Activated T-cell treated with anti-CD3 and anti-CD28 coated beads for 1 hour (primary cell): ENCODE data around the gene KYAT1.

Experiments
- DNase-seq: peaks from one replicate; pipeline ENCODE4 v3.0.0-alpha.2; 2020; ENCODE audit warnings: low read depth

Gene KYAT1

GRCh38 chr9:128881884-128882676 is at the start of gene KYAT1, which contains the start of gene LRRC8A:
KYAT1 (minus strand) TSS chr9:128881950; CDS start chr9:128845405, 36,545 bp downstream.
LRRC8A (plus strand) TSS chr9:128882133; CDS start chr9:128907165, 25,032 bp downstream.
- peak; percentile 98 for DNase-seq

- no peak for DNase-seq
These were observed 47.8 kb upstream of the KYAT1 start for GRCh38 chr9:128929560-128929959.

- DNase-seq, result no peak
These were observed 46.9 kb upstream of the KYAT1 start for GRCh38 chr9:128928624-128929023.

GRCh38 chr9:128927731-128928411 is 46.1 kb upstream of the KYAT1 start:
- peak; percentile 41 for DNase-seq

DNA sequence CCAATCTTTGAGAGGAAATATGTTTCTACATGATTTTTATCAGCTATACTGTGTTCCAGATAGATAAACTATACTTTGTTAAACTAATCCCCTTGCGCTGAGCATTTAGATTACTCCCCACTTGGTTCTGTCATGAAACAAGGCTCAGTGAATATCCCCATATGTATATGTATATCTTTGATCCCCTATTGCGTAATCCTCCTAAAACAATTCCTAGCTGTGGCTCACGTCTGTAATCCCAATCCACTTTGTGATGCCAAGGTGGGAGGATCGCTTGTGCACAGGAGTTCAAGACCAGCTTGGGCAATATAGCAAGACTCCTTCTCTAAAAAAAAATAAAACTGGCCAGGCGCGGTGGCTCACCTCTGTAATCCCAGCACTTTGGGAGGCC is 41.7 kb upstream of the KYAT1 start:
- DNase-seq, result no peak

DNA sequence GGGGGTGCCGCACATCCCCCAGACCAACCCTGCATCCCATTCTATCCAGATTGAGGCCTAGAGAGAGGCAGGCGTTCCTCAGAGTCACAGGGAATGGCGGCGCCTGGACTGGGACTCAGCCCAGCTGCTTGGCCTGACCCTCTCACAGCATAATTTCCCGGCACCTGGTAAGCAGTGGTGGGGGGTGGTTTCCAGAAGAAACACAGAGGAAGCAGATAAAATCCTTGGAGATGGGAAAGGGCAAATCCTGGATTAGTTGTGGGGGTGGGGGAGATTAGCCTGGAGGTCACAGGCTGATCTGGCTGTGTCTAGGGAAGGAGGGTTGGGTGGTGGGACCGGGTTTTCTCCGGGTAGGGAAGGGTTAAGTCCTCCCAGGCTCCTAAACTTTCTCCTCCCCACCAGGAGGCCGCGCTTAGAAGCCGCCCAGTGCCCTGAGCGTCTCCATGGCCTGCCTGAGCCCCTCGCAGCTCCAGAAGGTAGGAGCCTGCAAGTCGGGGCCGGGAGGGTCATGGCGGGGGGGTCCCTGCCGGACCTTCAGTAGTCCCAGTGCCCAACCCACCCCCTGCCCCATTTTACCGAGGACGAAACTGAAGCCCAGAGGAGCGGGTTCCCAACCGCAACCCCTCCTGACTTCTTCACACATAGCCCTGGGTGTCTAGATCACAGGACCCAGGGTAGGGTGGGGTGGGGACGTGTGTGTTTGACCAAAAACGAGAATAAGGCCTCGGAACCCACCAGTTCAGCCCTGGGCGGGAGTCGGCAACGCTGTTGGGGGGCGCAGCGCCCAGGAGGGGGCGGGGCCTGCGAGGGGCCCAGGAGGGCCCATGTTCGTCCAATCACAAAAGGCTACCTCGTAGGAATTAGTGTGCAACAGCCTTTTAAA is 40.4 kb upstream of the KYAT1 start:
- no peak for DNase-seq

GRCh38 chr9:128920381-128921058 is 38.8 kb upstream of the KYAT1 start, which contains the start of gene PHYHD1:
PHYHD1 (plus strand) TSS chr9:128920982; CDS start chr9:128922324, 1,342 bp downstream.
- no peak for DNase-seq

DNA sequence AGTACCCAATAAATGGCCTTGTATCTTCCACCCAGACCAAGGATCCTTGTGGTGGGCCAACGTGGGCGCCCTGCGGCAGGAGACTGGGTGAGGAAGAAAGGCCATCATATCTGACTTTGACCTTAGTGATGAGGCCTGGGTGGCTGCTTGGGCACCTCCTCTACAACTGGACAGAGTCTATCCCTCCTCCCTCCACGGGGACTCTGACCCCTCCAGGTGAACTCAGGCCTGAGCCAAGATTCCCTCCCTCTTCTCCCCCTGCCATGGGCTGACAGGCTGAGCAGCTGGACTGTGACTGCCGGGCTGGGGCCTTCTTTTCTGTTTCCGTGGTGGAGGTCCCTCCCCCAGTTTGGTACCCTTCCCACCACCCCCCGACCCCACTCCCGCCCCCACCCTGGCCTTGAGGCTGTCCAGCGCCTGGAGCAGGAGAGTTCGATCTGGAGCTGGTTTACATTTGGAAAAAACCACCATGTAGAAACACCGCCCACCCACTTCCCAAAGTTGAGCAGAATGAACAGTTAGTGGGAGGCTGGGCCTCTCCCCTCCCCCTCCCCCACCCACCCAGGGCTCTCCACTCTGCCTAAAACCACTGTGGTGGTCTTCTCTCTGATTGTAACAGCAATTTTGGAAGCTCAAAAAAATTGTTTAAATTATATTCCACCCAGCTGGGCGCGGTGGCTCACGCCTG is 37.8 kb upstream of the KYAT1 start:
- DNase-seq, result no peak

GRCh38 chr9:128918921-128919320 is 37.2 kb upstream of the KYAT1 start:
- DNase-seq, result no peak

DNA sequence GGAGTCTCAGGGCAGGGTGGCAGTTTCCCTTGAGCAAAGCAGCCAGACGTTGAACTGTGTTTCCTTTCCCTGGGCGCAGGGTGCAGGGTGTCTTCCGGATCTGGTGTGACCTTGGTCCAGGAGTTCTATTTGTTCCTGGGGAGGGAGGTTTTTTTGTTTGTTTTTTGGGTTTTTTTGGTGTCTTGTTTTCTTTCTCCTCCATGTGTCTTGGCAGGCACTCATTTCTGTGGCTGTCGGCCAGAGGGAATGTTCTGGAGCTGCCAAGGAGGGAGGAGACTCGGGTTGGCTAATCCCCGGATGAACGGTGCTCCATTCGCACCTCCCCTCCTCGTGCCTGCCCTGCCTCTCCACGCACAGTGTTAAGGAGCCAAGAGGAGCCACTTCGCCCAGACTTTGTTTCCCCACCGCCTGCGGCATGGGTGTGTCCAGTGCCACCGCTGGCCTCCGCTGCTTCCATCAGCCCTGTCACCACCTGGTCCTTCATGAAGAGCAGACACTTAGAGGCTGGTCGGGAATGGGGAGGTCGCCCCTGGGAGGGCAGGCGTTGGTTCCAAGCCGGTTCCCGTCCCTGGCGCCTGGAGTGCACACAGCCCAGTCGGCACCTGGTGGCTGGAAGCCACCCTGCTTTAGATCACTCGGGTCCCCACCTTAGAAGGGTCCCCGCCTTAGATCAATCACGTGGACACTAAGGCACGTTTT is 35.5 kb upstream of the KYAT1 start:
- no peak for DNase-seq

DNA sequence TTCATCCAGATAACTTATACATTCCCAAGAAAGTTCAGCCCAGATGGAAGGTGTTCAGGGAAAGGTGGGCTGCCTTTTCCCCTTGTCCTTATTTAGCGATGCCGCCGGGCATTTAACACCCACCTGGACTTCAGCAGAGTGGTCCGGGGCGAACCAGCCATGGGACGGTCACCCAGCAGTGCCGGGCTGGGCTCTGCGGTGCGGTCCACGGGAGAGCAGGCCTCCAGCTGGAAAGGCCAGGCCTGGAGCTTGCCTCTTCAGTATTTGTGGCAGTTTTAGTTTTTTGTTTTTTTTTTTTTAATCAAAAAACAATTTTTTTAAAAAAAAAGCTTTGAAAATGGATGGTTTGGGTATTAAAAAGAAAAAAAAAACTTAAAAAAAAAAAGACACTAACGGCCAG is 35.0 kb upstream of the KYAT1 start:
- DNase-seq, result no peak

DNA sequence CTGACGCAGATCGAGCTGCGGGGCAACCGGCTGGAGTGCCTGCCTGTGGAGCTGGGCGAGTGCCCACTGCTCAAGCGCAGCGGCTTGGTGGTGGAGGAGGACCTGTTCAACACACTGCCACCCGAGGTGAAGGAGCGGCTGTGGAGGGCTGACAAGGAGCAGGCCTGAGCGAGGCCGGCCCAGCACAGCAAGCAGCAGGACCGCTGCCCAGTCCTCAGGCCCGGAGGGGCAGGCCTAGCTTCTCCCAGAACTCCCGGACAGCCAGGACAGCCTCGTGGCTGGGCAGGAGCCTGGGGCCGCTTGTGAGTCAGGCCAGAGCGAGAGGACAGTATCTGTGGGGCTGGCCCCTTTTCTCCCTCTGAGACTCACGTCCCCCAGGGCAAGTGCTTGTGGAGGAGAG is 34.5 kb upstream of the KYAT1 start:
- no peak for DNase-seq

DNA sequence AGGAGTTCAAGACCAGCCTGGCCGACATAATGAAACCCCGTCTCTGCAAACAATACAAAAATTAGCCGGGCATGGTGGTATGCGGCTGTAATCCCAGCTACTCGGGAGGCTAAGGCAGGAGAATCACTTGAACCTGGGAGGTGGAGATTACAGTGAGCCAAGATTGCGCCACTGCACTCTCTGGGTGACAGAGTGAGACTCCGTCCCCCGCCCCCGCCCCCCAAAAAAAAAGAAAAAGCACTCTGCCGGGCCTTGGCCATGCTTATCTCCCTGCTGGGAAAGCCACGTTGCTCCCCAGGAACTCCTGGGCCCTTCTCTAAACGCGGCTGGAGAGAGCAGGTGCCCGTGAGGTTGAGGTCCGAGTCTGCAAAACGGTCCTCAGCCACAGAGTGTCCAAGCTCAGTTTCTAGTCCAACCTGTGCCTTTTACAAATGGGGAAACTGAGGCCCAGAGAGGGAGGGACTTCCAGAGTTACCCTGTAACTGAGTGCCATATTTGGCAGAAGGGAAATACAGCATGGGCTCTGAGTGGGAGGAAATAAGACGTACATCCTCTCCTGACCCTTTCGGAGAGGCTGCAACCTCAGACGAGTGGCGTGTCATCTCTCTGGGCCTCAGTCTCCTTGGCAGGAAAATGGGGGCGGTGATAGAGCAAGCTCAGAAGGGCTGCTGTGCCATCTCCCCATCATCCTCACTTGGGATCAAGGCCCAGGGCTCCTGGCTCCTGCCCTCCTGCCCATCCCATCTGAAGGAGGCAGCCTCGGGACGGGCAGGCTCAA is 32.4 kb upstream of the KYAT1 start:
- no peak for DNase-seq

- DNase-seq, result no peak
These were observed 31.5 kb upstream of the KYAT1 start for GRCh38 chr9:128913048-128913900.

- no peak for DNase-seq
These were observed 30.6 kb upstream of the KYAT1 start for GRCh38 chr9:128912270-128912853.

DNA sequence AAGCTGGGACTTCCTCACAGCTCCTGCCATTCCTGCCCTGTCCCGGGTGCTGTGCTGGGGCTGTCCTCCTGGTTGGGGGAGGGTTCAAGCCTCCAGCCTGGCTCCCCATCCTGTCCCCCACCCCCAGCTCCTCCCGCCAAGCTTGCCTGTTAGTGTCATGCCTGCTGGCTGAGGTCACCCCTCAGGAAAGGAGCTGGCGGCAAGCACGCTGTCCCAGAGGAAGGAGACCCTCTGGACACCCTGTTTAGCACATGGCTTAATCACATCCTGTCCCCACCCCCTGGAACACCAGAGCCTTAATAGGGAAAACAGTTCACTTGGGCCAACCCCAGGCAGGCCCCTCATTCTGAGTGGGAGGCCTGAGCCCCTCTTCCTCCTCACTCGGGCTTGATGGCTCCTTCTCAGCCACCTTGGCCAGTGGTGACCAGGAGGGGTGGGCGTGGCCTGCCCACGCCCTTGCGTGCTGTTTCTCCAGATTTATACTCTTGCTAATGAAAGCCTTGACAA is 29.8 kb upstream of the KYAT1 start:
- DNase-seq, result no peak

GRCh38 chr9:128910906-128911305 is 29.2 kb upstream of the KYAT1 start:
- DNase-seq, result no peak

DNA sequence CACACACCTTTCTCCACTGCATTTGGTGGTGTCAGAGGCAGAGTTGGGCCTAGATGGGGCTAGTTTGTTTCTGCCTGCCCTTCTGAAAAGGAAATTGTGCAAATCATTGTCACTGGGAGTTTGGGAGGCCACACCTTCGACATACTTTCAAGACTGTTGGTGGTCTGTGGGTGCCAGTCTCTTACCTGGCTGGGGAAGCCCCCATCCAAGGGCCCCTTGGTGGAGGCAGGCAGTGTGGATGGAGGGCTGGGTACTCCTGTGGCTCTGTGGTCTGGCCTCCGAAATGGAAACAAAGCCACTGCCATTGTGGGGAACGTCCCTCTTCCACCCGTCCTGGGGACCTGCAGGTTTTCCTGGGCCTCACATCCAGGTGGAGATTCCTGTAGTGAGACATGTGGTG is 28.1 kb upstream of the KYAT1 start:
- DNase-seq, result no peak
